Measurements from ENCODE around the gene MRM1.

DNA sequence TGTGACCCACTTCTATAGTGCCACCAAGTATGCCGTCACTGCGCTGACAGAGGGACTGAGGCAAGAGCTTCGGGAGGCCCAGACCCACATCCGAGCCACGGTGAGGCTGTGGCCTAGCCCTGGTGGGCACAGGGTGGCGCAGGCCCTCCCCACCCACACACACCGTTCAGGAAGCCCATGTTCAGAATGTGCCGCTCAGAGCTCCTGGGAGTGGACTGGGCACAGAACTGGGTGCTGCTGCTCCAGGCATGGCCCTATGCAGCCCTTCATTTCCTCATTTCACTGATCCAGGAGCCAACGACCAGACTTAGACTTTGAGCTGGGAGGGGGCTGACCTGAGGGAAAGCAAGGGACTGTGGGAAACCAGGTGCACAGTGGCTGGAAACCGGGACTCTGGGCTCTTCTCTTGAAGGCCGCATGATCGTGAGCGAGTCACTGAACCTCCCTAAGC lies 2.4 kb upstream of the MRM1 start:
- TF ChIP-seq, protein P1, sequence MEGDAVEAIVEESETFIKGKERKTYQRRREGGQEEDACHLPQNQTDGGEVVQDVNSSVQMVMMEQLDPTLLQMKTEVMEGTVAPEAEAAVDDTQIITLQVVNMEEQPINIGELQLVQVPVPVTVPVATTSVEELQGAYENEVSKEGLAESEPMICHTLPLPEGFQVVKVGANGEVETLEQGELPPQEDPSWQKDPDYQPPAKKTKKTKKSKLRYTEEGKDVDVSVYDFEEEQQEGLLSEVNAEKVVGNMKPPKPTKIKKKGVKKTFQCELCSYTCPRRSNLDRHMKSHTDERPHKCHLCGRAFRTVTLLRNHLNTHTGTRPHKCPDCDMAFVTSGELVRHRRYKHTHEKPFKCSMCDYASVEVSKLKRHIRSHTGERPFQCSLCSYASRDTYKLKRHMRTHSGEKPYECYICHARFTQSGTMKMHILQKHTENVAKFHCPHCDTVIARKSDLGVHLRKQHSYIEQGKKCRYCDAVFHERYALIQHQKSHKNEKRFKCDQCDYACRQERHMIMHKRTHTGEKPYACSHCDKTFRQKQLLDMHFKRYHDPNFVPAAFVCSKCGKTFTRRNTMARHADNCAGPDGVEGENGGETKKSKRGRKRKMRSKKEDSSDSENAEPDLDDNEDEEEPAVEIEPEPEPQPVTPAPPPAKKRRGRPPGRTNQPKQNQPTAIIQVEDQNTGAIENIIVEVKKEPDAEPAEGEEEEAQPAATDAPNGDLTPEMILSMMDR (IDR thresholded peaks at IDR 0.05; ENCODE audit: low read depth, low read length) = no peak
- TF ChIP-seq EZH2phosphoT487 (IDR thresholded peaks at IDR 0.05; ENCODE audit: low read depth) = no peak

All from OCI-LY3 (cell line).